ENCODE results near the gene PHACTR3.

- TF ChIP-seq CTCF (IDR thresholded peaks at IDR 0.05) (no peak), POLR2A (IDR thresholded peaks at IDR 0.05) (no peak)
Measured at GRCh38 chr20:59623583-59623982, 19.2 kb downstream of the PHACTR3 start.

Measured in prostate gland (tissue), 2 donors.